NOMO-1 treated with DMSO at 0.1 percent for 48 hours (cell line): ENCODE results near the gene COL26A1.
"Not testable (repeated sequence)": the region's sequence is repeated elsewhere in the genome, so short reads cannot be mapped to it uniquely, and the experiment has no call there.

Experiments
- DNase-seq: peaks from one replicate; lab custom pipeline; 2025; ENCODE audit not compliant: unreplicated experiment; lab: John Stamatoyannopoulos, UW

The COL26A1 gene

GRCh38 chr7:101488826-101489572, 126.3 kb downstream of the COL26A1 start:
- no peak for DNase-seq

- not testable (repeated sequence) for DNase-seq
Measured at GRCh38 chr7:101490439-101490838, 127.8 kb downstream of the COL26A1 start.

- not testable (repeated sequence) for DNase-seq
Measured at GRCh38 chr7:101491442-101491841, 128.8 kb downstream of the COL26A1 start.

GRCh38 chr7:101494602-101495329, 132.1 kb downstream of the COL26A1 start:
- DNase-seq, result no peak

- no peak for DNase-seq
Measured at GRCh38 chr7:101496017-101496416, 133.3 kb downstream of the COL26A1 start.

GRCh38 chr7:101501351-101501750, 138.7 kb downstream of the COL26A1 start:
- DNase-seq, result no peak

- no peak for DNase-seq
Measured at GRCh38 chr7:101502466-101503098, 139.9 kb downstream of the COL26A1 start.

GRCh38 chr7:101505510-101505909, 142.8 kb downstream of the COL26A1 start:
- not testable (repeated sequence) for DNase-seq

- DNase-seq, result no peak
Measured at GRCh38 chr7:101506531-101506930, 143.9 kb downstream of the COL26A1 start.

GRCh38 chr7:101507327-101507726, 144.7 kb downstream of the COL26A1 start:
- DNase-seq, result no peak

GRCh38 chr7:101507791-101508252, 145.1 kb downstream of the COL26A1 start:
- peak; percentile 40 for DNase-seq

- DNase-seq, result no peak
Measured at GRCh38 chr7:101510297-101510696, 147.6 kb downstream of the COL26A1 start.

GRCh38 chr7:101511965-101512364, 149.3 kb downstream of the COL26A1 start:
- DNase-seq, result no peak

- no peak for DNase-seq
Measured at GRCh38 chr7:101516851-101517250, 154.2 kb downstream of the COL26A1 start.

GRCh38 chr7:101517304-101517703, 154.6 kb downstream of the COL26A1 start:
- no peak for DNase-seq

- no peak for DNase-seq
Measured at GRCh38 chr7:101518336-101518735, 155.7 kb downstream of the COL26A1 start.

GRCh38 chr7:101519324-101520023, 156.8 kb downstream of the COL26A1 start:
- no peak for DNase-seq

- no peak for DNase-seq
Measured at GRCh38 chr7:101521430-101521925, 158.8 kb downstream of the COL26A1 start.

GRCh38 chr7:101522021-101522420, 159.3 kb downstream of the COL26A1 start:
- no peak for DNase-seq

- no peak for DNase-seq
Measured at GRCh38 chr7:101527844-101528667, 165.4 kb downstream of the COL26A1 start.
